Activated CD8-positive, alpha-beta memory T cell treated with anti-CD3 and anti-CD28 coated beads, Interleukin-2, amount 10 ng/mL, durations not matched to agents 7 days and 5 days (primary cell): ENCODE results near the gene ANGPTL3. TPM values are rescaled to one million over a fixed set of nuclear protein-coding genes. Genes with fewer than 3 reads are reported as not detected.
"Not testable (repeated sequence)": the region's sequence is repeated elsewhere in the genome, so short reads cannot be mapped to it uniquely, and the experiment has no call there.

ENCODE experiments used
- ATAC-seq: fragments of 150-1000 bp; cut with Tn5 transposase; one replicate; pipeline ENCODE4 v1.10.0; 2021; ENCODE audit warnings: moderate library complexity
- CTCF ChIA-PET: fragments of 350-600 bp; sonication (Branson Sonifier 250); formaldehyde crosslinking; loops from one replicate; lab custom pipeline; 2021; ENCODE audit warnings: antibody characterized with exemption; lab: Charles Lee
- DNase-seq: peaks from one replicate; pipeline ENCODE4 v3.0.0-alpha.2; 2020
- H3K27ac Mint-ChIP-seq: one replicate; pipeline ENCODE4 v1.8.0; 2021; ENCODE audit warnings: mild to moderate bottlenecking, mixed read lengths
- H3K27me3 Mint-ChIP-seq: one replicate; pipeline ENCODE4 v1.8.0; 2021; ENCODE audit warnings: mixed read lengths
- H3K36me3 Mint-ChIP-seq: one replicate; pipeline ENCODE4 v1.8.0; 2021; ENCODE audit warnings: mild to moderate bottlenecking, mixed read lengths
- H3K4me1 Mint-ChIP-seq: one replicate; pipeline ENCODE4 v1.8.0; 2021; ENCODE audit warnings: mixed read lengths
- H3K4me3 Mint-ChIP-seq: one replicate; pipeline ENCODE4 v1.8.0; 2021; ENCODE audit warnings: mild to moderate bottlenecking, moderate library complexity, mixed read lengths
- H3K9me3 Mint-ChIP-seq: one replicate; pipeline ENCODE4 v1.8.0; 2022; ENCODE audit warnings: low read depth, mixed read lengths
- total RNA-seq, 2 experiments: library from RNA; stranded (reverse); gene quantifications; one replicate each; pipeline ENCODE4 v1.2.3, GENCODE V29; 2021

ANGPTL3 gene
- total RNA-seq, 2 experiments from 2014 or later: not detected

DNA sequence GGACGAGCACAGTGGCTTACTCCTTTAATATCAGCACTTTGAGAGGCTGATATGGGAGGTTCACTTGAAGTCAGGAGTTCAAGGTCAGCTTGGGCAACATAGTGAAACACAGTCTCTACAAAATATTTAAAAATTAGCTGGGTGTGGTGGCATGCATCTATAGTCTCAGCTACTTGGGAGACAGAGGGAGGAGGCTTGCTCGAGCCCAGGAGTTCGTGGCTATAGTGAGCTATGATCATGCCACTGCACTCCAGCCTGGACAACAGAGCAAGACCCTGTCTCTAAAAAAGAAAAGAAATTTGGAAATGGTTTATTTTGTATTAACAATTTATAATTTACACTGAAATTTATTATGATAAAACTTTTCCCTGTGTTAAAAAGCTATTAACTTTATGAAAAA is 1.7 kb upstream of the ANGPTL3 start:
- H3K27ac Mint-ChIP-seq: no peak overlapping the region
- DNase-seq (no peak), ATAC-seq (no peak)
- CTCF ChIA-PET: interaction anchor here (1.0 kb wide), 1 partner anchor 12 kb away, joined by 3 read pairs; no protein-coding TSS in a partner anchor
- H3K4me3 Mint-ChIP-seq: no peak overlapping the region
- peaks cover 8% of the 10 kb centered on the region for H3K4me1 Mint-ChIP-seq
- H3K9me3 Mint-ChIP-seq: no peaks in the 10 kb centered on the region
- H3K36me3 Mint-ChIP-seq: no peaks in the 10 kb centered on the region
- no peaks in the 10 kb centered on the region for H3K27me3 Mint-ChIP-seq

GRCh38 chr1:62599044-62599443 is 1.7 kb downstream of the ANGPTL3 start:
- Mint-ChIP-seq H3K4me1 (peaks cover 8% of the 10 kb centered on the region), H3K9me3 (no peaks in the 10 kb centered on the region), H3K36me3 (no peaks in the 10 kb centered on the region), H3K4me3 (no peak overlapping the region), H3K27ac (no peak overlapping the region), H3K27me3 (no peaks in the 10 kb centered on the region)
- ATAC-seq (peak; percentile 76), DNase-seq (no peak)
- CTCF ChIA-PET: no interaction called here

GRCh38 chr1:62601457-62601856 is 4.1 kb downstream of the ANGPTL3 start:
- H3K27me3 Mint-ChIP-seq: no peaks in the 10 kb centered on the region
- H3K4me3 Mint-ChIP-seq: no peak overlapping the region
- no peak for ATAC-seq
- no peaks in the 10 kb centered on the region for H3K9me3 Mint-ChIP-seq
- CTCF ChIA-PET: no interaction called here
- no peak for DNase-seq
- H3K4me1 Mint-ChIP-seq: peaks cover 8% of the 10 kb centered on the region
- H3K36me3 Mint-ChIP-seq: no peaks in the 10 kb centered on the region
- H3K27ac Mint-ChIP-seq: no peak overlapping the region

DNA sequence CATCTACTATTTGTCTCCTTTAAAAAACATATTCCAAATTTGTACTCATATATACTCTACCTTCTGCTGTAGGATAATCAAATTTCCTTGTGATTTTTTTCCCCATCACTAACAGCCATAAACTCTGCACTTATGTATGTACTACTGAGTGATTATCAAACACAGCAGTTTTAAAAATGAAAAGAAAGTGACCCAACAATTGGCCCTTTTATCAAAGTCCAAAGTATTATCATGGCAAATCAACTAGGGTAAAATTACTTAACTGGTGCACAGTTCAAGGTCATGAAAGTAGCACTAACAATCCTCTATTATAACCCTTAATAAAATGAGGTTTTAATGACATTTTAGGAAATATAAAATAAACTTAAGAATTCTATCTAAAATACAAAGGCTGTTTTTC is 11.6 kb downstream of the ANGPTL3 start:
- H3K27ac Mint-ChIP-seq: no peak overlapping the region

GRCh38 chr1:62610588-62610987 is 13.3 kb downstream of the ANGPTL3 start:
- H3K4me1 Mint-ChIP-seq, H3K27ac Mint-ChIP-seq, DNase-seq: not testable (repeated sequence)

More for the DNA sequence above, 11.6 kb downstream of the ANGPTL3 start:
- CTCF ChIA-PET: no interaction called here
- no peak overlapping the region for H3K4me3 Mint-ChIP-seq
- no peaks in the 10 kb centered on the region for H3K4me1 Mint-ChIP-seq
- no peaks in the 10 kb centered on the region for H3K9me3 Mint-ChIP-seq
- DNase-seq (no peak), ATAC-seq (no peak)
- no peaks in the 10 kb centered on the region for H3K36me3 Mint-ChIP-seq
- no peaks in the 10 kb centered on the region for H3K27me3 Mint-ChIP-seq

GRCh38 chr1:62612770-62613169 is 15.4 kb downstream of the ANGPTL3 start:
- H3K36me3 Mint-ChIP-seq: no peaks in the 10 kb centered on the region
- ATAC-seq: no peak
- no peak for DNase-seq

More at GRCh38 chr1:62610588-62610987, 13.3 kb downstream of the ANGPTL3 start:
- ATAC-seq, CTCF ChIA-PET, H3K36me3 Mint-ChIP-seq, H3K9me3 Mint-ChIP-seq, H3K27me3 Mint-ChIP-seq, H3K4me3 Mint-ChIP-seq: not testable (repeated sequence)

GRCh38 chr1:62613325-62613727 is 16.0 kb downstream of the ANGPTL3 start:
- Mint-ChIP-seq H3K4me3 (no peak overlapping the region), H3K27ac (no peak overlapping the region), H3K36me3 (no peaks in the 10 kb centered on the region), H3K9me3 (no peaks in the 10 kb centered on the region), H3K4me1 (no peaks in the 10 kb centered on the region), H3K27me3 (no peaks in the 10 kb centered on the region)
- CTCF ChIA-PET: interaction anchor here (1.2 kb wide), 1 partner anchor 12 kb away, joined by 4 read pairs; no protein-coding TSS in a partner anchor
- ATAC-seq (no peak), DNase-seq (no peak)

More at GRCh38 chr1:62612770-62613169, 15.4 kb downstream of the ANGPTL3 start:
- Mint-ChIP-seq H3K4me1 (no peaks in the 10 kb centered on the region), H3K9me3 (no peaks in the 10 kb centered on the region), H3K27ac (no peak overlapping the region), H3K4me3 (no peak overlapping the region), H3K27me3 (no peaks in the 10 kb centered on the region)
- CTCF ChIA-PET: interaction anchor here (1.2 kb wide), 1 partner anchor 13 kb away, joined by 4 read pairs; no protein-coding TSS in a partner anchor

DNA sequence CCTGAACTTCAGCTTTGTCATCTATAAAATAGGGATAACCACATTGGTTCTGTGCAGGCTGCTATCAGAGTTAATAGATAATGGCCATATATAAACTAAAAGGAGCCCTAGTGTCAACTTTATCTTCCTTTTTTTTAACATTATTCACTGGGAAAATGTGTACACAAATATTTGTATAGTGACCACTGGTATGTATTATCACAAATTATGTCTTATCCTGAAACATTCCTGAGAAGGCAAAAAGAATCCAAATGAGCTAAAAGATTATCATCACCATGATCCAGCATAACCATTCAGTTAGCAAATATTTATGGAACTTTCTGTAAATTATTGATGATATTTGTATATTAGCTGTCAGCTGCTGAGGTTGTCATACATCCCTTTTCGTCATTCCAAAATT is 16.6 kb downstream of the ANGPTL3 start:
- DNase-seq: no peak
- no peaks in the 10 kb centered on the region for H3K4me1 Mint-ChIP-seq
- CTCF ChIA-PET: interaction anchor here (0.6 to 1.2 kb wide), 2 partner anchors 12 to 481 kb away, joined by 3 to 4 read pairs; no protein-coding TSS in a partner anchor
- H3K4me3 Mint-ChIP-seq: no peak overlapping the region
- H3K9me3 Mint-ChIP-seq: no peaks in the 10 kb centered on the region
- ATAC-seq: no peak
- H3K27ac Mint-ChIP-seq: no peak overlapping the region
- H3K36me3 Mint-ChIP-seq: no peaks in the 10 kb centered on the region
- no peaks in the 10 kb centered on the region for H3K27me3 Mint-ChIP-seq

DNA sequence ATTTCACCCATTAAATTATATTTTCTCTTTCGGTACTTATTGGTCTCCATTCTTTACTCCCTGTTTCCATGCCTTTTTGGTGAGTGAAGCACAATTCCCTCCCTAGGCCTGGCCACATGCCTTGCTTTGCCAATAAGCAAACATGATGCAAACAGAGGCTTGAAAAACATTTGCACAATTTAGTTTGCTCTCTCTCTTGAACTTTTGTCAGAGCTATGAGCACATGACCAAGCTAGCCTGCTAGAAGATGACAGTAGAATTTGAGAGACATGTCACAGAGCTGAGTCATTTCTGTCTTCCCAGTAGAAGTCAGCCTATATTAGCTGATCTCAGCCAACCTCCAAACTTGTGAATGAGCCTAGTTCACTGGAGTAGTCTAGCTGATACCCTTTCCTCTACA is 24.6 kb downstream of the ANGPTL3 start:
- no peaks in the 10 kb centered on the region for H3K9me3 Mint-ChIP-seq
- ATAC-seq: peak; percentile 83
- CTCF ChIA-PET: no interaction called here

DNA sequence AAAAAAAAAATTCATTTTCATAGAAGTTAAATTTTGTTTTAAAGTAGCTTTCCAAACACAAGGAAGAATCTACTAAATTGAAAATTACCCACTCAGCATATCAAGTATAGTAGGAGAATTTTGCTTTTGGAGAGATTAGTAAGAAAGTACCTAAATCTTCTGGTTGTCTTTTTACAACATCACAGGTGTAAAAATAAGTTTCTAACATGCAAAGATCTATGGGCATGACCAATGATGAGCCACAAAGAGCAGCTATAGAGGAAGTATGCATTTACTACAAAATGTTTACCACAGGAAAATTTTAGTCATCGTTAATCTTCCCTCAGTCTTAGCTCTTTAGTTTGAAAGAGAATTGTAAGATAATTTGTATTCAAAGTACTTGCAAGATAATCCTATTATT is 28.1 kb downstream of the ANGPTL3 start:
- Mint-ChIP-seq H3K27ac (no peak overlapping the region), H3K4me1 (peaks cover 13% of the 10 kb centered on the region), H3K36me3 (peaks cover 6% of the 10 kb centered on the region), H3K4me3 (no peak overlapping the region), H3K9me3 (no peaks in the 10 kb centered on the region), H3K27me3 (no peaks in the 10 kb centered on the region)
- CTCF ChIA-PET: interaction anchor here (1.3 kb wide), 1 partner anchor 12 kb away, joined by 4 read pairs; no protein-coding TSS in a partner anchor
- ATAC-seq (peak; percentile 75), DNase-seq (no peak)

More for the DNA sequence above, 24.6 kb downstream of the ANGPTL3 start:
- peak; percentile 40 for DNase-seq
- Mint-ChIP-seq H3K27ac (no peak overlapping the region), H3K4me3 (no peak overlapping the region), H3K27me3 (no peaks in the 10 kb centered on the region), H3K36me3 (peaks cover 5% of the 10 kb centered on the region), H3K4me1 (peaks cover 13% of the 10 kb centered on the region)

- H3K27ac Mint-ChIP-seq: no peak overlapping the region
- no peak overlapping the region for H3K4me3 Mint-ChIP-seq
- ATAC-seq: no peak
- peaks cover 8% of the 10 kb centered on the region for H3K36me3 Mint-ChIP-seq
- no peaks in the 10 kb centered on the region for H3K9me3 Mint-ChIP-seq
- no peak for DNase-seq
- CTCF ChIA-PET: no interaction called here
- no peaks in the 10 kb centered on the region for H3K27me3 Mint-ChIP-seq
- H3K4me1 Mint-ChIP-seq: peaks cover 9% of the 10 kb centered on the region
Observed at GRCh38 chr1:62628506-62628905, 31.2 kb downstream of the ANGPTL3 start.

- Mint-ChIP-seq H3K4me3 (no peak overlapping the region), H3K27me3 (no peaks in the 10 kb centered on the region), H3K4me1 (peaks cover 4% of the 10 kb centered on the region), H3K27ac (no peak overlapping the region), H3K36me3 (peaks cover 4% of the 10 kb centered on the region), H3K9me3 (no peaks in the 10 kb centered on the region)
- ATAC-seq: no peak
- CTCF ChIA-PET: no interaction called here
- DNase-seq: no peak
Observed at GRCh38 chr1:62637392-62638105, 40.2 kb downstream of the ANGPTL3 start.

GRCh38 chr1:62643283-62643682 is 46.0 kb downstream of the ANGPTL3 start:
- ATAC-seq: no peak
- DNase-seq: no peak
- Mint-ChIP-seq H3K27me3 (no peaks in the 10 kb centered on the region), H3K4me1 (no peaks in the 10 kb centered on the region), H3K4me3 (no peak overlapping the region), H3K27ac (no peak overlapping the region), H3K36me3 (peaks cover 4% of the 10 kb centered on the region), H3K9me3 (no peaks in the 10 kb centered on the region)
- CTCF ChIA-PET: no interaction called here

- Mint-ChIP-seq H3K9me3 (no peaks in the 10 kb centered on the region), H3K36me3 (peaks cover 2% of the 10 kb centered on the region), H3K4me3 (no peak overlapping the region), H3K4me1 (no peaks in the 10 kb centered on the region), H3K27me3 (no peaks in the 10 kb centered on the region), H3K27ac (no peak overlapping the region)
- CTCF ChIA-PET: no interaction called here
- ATAC-seq (no peak), DNase-seq (no peak)
Observed at GRCh38 chr1:62652387-62652786, 55.1 kb downstream of the ANGPTL3 start.
